H1 (cell line): Measurements from ENCODE around the gene AMZ1. TPM values are rescaled to one million over a fixed set of nuclear protein-coding genes. Genes with fewer than 3 reads are reported as not detected.
A peak's percentile ranks its signal among the peaks of the same experiment; 100 is the strongest.

Experiments
- CTCF ChIA-PET: fragments of 300-600 bp; sonication (Branson Sonifier 250); formaldehyde crosslinking; loops from one replicate; lab custom pipeline; 2021; ENCODE audit not compliant: partially characterized antibody; lab: Charles Lee
- POLR2A ChIA-PET: fragments of 300-600 bp; sonication (Branson Sonifier 250); formaldehyde crosslinking; loops from one replicate; lab custom pipeline; 2021; ENCODE audit warnings: inconsistent platforms; ENCODE audit not compliant: partially characterized antibody; lab: Charles Lee
- DNase-seq, 2 experiments: peaks; one replicate each; pipeline versions ENCODE4 v3.0.0 to v3.0.0-alpha.2; 2010 to 2022; ENCODE audit warnings: low spot score in 2 of 2, low read depth in 1 of 2, mixed read lengths in 1 of 2
- FAIRE-seq: peaks from 2 replicates; lab custom pipeline; 2011; peaks lifted over from hg19 to GRCh38; lab: Jason Lieb, UNC
- H2AFZ ChIP-seq: 2 replicates; pipeline ENCODE4 v1.8.1; 2012; ENCODE audit warnings: low read length, inconsistent platforms
- H2AK5ac ChIP-seq: 2 replicates; pipeline ENCODE4 v1.6.1; 2013; ENCODE audit warnings: low read depth, low read length
- H2BK120ac ChIP-seq: replicated peaks from 2 replicates; pipeline ENCODE3; 2013; ENCODE audit warnings: low read depth, low read length, inconsistent platforms
- H2BK12ac ChIP-seq: 2 replicates; pipeline ENCODE4 v1.6.1; 2013; ENCODE audit warnings: low read depth, low read length
- H2BK15ac ChIP-seq: 2 replicates; pipeline ENCODE4 v1.6.1; 2013; ENCODE audit warnings: low read length
- H2BK20ac ChIP-seq: 2 replicates; pipeline ENCODE4 v1.6.1; 2013; ENCODE audit warnings: low read length
- H2BK5ac ChIP-seq: 2 replicates; pipeline ENCODE4 v1.6.1; 2013; ENCODE audit warnings: low read depth, low read length
- H3K14ac ChIP-seq: 2 replicates; pipeline ENCODE4 v1.6.1; 2013; ENCODE audit warnings: inconsistent platforms; ENCODE audit not compliant: insufficient read length
- H3K18ac ChIP-seq: 2 replicates; pipeline ENCODE4 v1.6.1; 2013; ENCODE audit warnings: low read length; ENCODE audit errors: extremely low read depth
- H3K23ac ChIP-seq: 2 replicates; pipeline ENCODE4 v1.6.1; 2013; ENCODE audit warnings: inconsistent platforms; ENCODE audit not compliant: insufficient read length
- H3K23me2 ChIP-seq: 2 replicates; pipeline ENCODE4 v1.6.1; 2013; ENCODE audit warnings: low read depth, low read length
- H3K27ac ChIP-seq: 2 replicates; pipeline ENCODE4 v1.6.1; 2011; ENCODE audit warnings: low read depth, low read length, inconsistent platforms
- H3K27me3 ChIP-seq, 4 experiments: replicated peaks in 1 of 4; 1 replicate in 1 of 4; 2 replicates in 3 of 4; pipeline versions ENCODE4 v1.6.1 to v1.8.1; 2011 to 2013; ENCODE audit warnings: low read length in 3 of 4, mild to moderate bottlenecking in 3 of 4, inconsistent platforms in 2 of 4, mixed read lengths in 2 of 4, moderate library complexity in 1 of 4; ENCODE audit not compliant: control insufficient read depth in 3 of 4, insufficient read depth in 3 of 4; ENCODE audit errors: extremely low read depth in 1 of 4
- H3K36me3 ChIP-seq, 4 experiments: 2 replicates each; pipeline versions ENCODE4 v1.6.1 to v1.8.1; 2011 to 2013; ENCODE audit warnings: mild to moderate bottlenecking in 4 of 4, low read length in 3 of 4, moderate library complexity in 2 of 4, control low read depth in 1 of 4, inconsistent platforms in 1 of 4; ENCODE audit not compliant: insufficient read depth in 4 of 4, control insufficient read depth in 2 of 4
- H3K4ac ChIP-seq: replicated peaks from 2 replicates; pipeline ENCODE3; 2013; ENCODE audit warnings: low read length, low read depth, mixed read lengths, inconsistent platforms; ENCODE audit not compliant: insufficient read length
- H3K4me1 ChIP-seq, 4 experiments: replicated peaks in 1 of 4; 1 replicate in 1 of 4; 2 replicates in 3 of 4; pipeline versions ENCODE4 v1.6.1 to v1.8.1; 2011 to 2013; ENCODE audit warnings: low read length in 3 of 4, inconsistent platforms in 2 of 4, mixed read lengths in 1 of 4; ENCODE audit not compliant: insufficient read depth in 4 of 4, control insufficient read depth in 3 of 4
- H3K4me2 ChIP-seq, 2 experiments: 2 replicates each; pipeline versions ENCODE4 v1.6.1 to v1.8.1; 2011 to 2013; ENCODE audit warnings: low read depth in 2 of 2, low read length in 2 of 2, control low read depth in 1 of 2, inconsistent platforms in 1 of 2, mild to moderate bottlenecking in 1 of 2; ENCODE audit not compliant: insufficient read depth in 1 of 2
- H3K4me3 ChIP-seq, 4 experiments: fragments of 200-600, 300-600 bp in 1 of 4; sonication (generic), shearing (Covaris generic), sonication (Bioruptor Twin) in 1 of 4; 2 replicates each; pipeline versions ENCODE4 v1.5.1 to v1.8.1; 2011 to 2016; ENCODE audit warnings: low read length in 4 of 4, low read depth in 3 of 4, control low read depth in 2 of 4, inconsistent platforms in 2 of 4, mild to moderate bottlenecking in 2 of 4, mixed read lengths in 1 of 4, moderate library complexity in 1 of 4; ENCODE audit not compliant: insufficient read depth in 2 of 4; ENCODE audit errors: extremely low read depth in 1 of 4
- H3K56ac ChIP-seq: replicated peaks from 2 replicates; pipeline ENCODE3; 2013; ENCODE audit warnings: low read depth, mild to moderate bottlenecking, mixed read lengths, low read length, inconsistent platforms; ENCODE audit not compliant: insufficient read length
- H3K79me1 ChIP-seq: 2 replicates; pipeline ENCODE4 v1.6.1; 2013; ENCODE audit warnings: low read depth, low read length, control low read depth
- H3K79me2 ChIP-seq, 2 experiments: 2 replicates each; pipeline versions ENCODE4 v1.6.1 to v1.8.1; 2012 to 2013; ENCODE audit warnings: low read length in 2 of 2, mild to moderate bottlenecking in 2 of 2, inconsistent platforms in 1 of 2; ENCODE audit not compliant: insufficient read depth in 2 of 2, control insufficient read depth in 1 of 2
- H3K9ac ChIP-seq, 4 experiments: replicated peaks in 1 of 4; 1 replicate in 1 of 4; 2 replicates in 3 of 4; pipeline versions ENCODE4 v1.6.1 to v1.8.1; 2011 to 2013; ENCODE audit warnings: low read depth in 3 of 4, low read length in 3 of 4, control low read depth in 2 of 4, mild to moderate bottlenecking in 2 of 4, moderate library complexity in 2 of 4, inconsistent platforms in 1 of 4; ENCODE audit errors: extremely low read depth in 1 of 4
- H3K9me3 ChIP-seq, 2 experiments: 2 replicates each; pipeline versions ENCODE4 v1.6.1 to v1.8.1; 2012 to 2013; ENCODE audit warnings: mild to moderate bottlenecking in 2 of 2, moderate library complexity in 2 of 2, control low read depth in 1 of 2, inconsistent platforms in 1 of 2, low read depth in 1 of 2, low read length in 1 of 2, mixed read lengths in 1 of 2; ENCODE audit not compliant: insufficient read depth in 2 of 2
- H4K20me1 ChIP-seq, 2 experiments: replicated peaks in 1 of 2; 2 replicates each; pipeline versions ENCODE3 to v1.8.1; 2011 to 2013; ENCODE audit warnings: inconsistent platforms in 2 of 2, low read length in 2 of 2, mild to moderate bottlenecking in 1 of 2; ENCODE audit not compliant: insufficient read depth in 2 of 2, control insufficient read depth in 1 of 2
- H4K5ac ChIP-seq: 2 replicates; pipeline ENCODE4 v1.6.1; 2013; ENCODE audit warnings: low read length, low read depth, mixed read lengths, inconsistent platforms; ENCODE audit not compliant: insufficient read length
- H4K8ac ChIP-seq: 2 replicates; pipeline ENCODE4 v1.8.0; 2013; ENCODE audit warnings: mild to moderate bottlenecking, moderate library complexity, low read length, inconsistent platforms; ENCODE audit not compliant: insufficient read depth; ENCODE audit errors: extremely low read depth
- H4K91ac ChIP-seq: replicated peaks from 2 replicates; pipeline ENCODE3; 2013; ENCODE audit warnings: low read length, mixed read lengths, inconsistent platforms; ENCODE audit not compliant: insufficient read length
- CBX5 ChIP-seq: fragments of 300-800, 300-1000 bp; sonication (generic); IDR thresholded peaks from 2 replicates; pipeline ENCODE4 v1.7.1; 2016; ENCODE audit warnings: antibody characterized with exemption, low read length, low read depth
- CTBP2 ChIP-seq: IDR thresholded peaks from 2 replicates; pipeline ENCODE4 v1.7.0; 2011; ENCODE audit warnings: borderline replicate concordance, mild to moderate bottlenecking, moderate library complexity, mixed read lengths, low read length; ENCODE audit not compliant: insufficient read depth, insufficient read length
- POLR2A ChIP-seq, 2 experiments: IDR thresholded peaks; 1 replicate in 1 of 2; 2 replicates in 1 of 2; pipeline ENCODE4 v1.6.1; 2011; ENCODE audit warnings: low read depth in 2 of 2, low read length in 2 of 2, mild to moderate bottlenecking in 2 of 2; ENCODE audit errors: control extremely low read depth in 1 of 2
- POLR2AphosphoS5 ChIP-seq: IDR thresholded peaks from 2 replicates; pipeline ENCODE4 v1.6.1; 2011; ENCODE audit warnings: low read depth, low read length
- RNF2 ChIP-seq: fragments of 200-900, 300-1000 bp; sonication (generic); IDR thresholded peaks from 2 replicates; pipeline ENCODE4 v1.7.1; 2016; ENCODE audit warnings: borderline replicate concordance, low read depth, mild to moderate bottlenecking, antibody characterized with exemption, low read length; ENCODE audit not compliant: poor library complexity, severe bottlenecking; ENCODE audit errors: missing control alignments
- RXRA ChIP-seq: IDR thresholded peaks from 2 replicates; pipeline ENCODE4 v1.6.1; 2011; ENCODE audit warnings: low read depth, mild to moderate bottlenecking, low read length, moderate library complexity; ENCODE audit not compliant: insufficient read depth
- SIX5 ChIP-seq: IDR thresholded peaks from 2 replicates; pipeline ENCODE4 v1.6.1; 2011; ENCODE audit warnings: mild to moderate bottlenecking, low read depth, low read length
- SP1 ChIP-seq: IDR thresholded peaks from 2 replicates; pipeline ENCODE4 v1.6.1; 2011; ENCODE audit warnings: low read depth, low read length
- SP4 ChIP-seq: IDR thresholded peaks from 2 replicates; pipeline ENCODE4 v1.6.1; 2012; ENCODE audit warnings: low read length, inconsistent platforms
- YY1 ChIP-seq: IDR thresholded peaks from 2 replicates; pipeline ENCODE4 v1.6.1; 2011; ENCODE audit warnings: low read depth, mild to moderate bottlenecking, low read length
- WGBS, 2 experiments: shearing (Covaris generic) in 1 of 2; methylation state at CpG; one replicate each; pipeline versions ENCODE4 v1.1.6 to v1.1.7; 2013 to 2015; ENCODE audit warnings: low lambda C conversion rate in 2 of 2, mixed read lengths in 2 of 2, inconsistent platforms in 1 of 2, low coverage in 1 of 2, missing lambda C conversion rate in 1 of 2; ENCODE audit not compliant: insufficient replicate concordance in 2 of 2, insufficient coverage in 1 of 2, insufficient read length in 1 of 2; ENCODE audit errors: extremely low coverage in 1 of 2, missing lambda C conversion rate in 1 of 2; 5-methylcytosine and 5-hydroxymethylcytosine counted together
- polyA plus RNA-seq, 7 experiments: library from polyadenylated mRNA; depleted of rRNA in 3 of 7; stranded (reverse) in 5 of 7; unstranded in 2 of 7; fragments of >200 nt in 5 of 7; fragments of 200-250 nt in 2 of 7; gene quantifications; 1 replicate in 5 of 7; 2 replicates in 1 of 7; 4 replicates in 1 of 7; pipeline versions ENCODE4 v1.2.1 to v1.2.3, GENCODE V29; 2011 to 2013; ENCODE audit warnings: missing spikeins in 2 of 7, mixed read lengths in 2 of 7
- total RNA-seq: library from RNA; stranded (reverse); fragmentation: NEBNext Ultra II Directional; extraction: Animal tissue kit (Norgen Biotek cat#: 25700); gene quantifications from 2 replicates; pipeline ENCODE4 v1.2.1, GENCODE V29; 2021
- TF ChIP-seq, protein P1 (sequence below): IDR thresholded peaks from 2 replicates; pipeline ENCODE4 v1.6.1; 2011; ENCODE audit warnings: low read depth, mild to moderate bottlenecking, low read length; ENCODE audit not compliant: insufficient read depth

AMZ1 gene
- total and polyA plus RNA-seq, 2 of the 8 experiments (the other 6 are each of a cell fraction or from before 2014, with no cell fraction given): 0.59 to 1.4 TPM

DNA sequence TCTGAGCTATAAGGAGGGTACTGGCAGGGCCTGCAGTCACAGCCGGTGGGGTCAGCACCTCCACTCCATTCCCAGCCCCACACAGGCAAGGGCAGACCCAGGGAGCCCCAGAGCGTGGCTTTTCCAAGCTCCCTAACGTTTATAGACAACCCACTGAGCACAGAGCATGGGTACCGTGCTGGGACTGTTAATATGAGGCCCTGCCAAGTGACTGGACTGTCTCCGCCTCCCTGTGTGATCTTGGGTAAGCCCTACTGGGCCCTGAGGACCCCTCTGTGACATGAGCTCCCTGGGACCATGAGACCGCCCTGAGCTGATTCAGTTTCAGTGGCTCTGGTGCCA lies 43.8 kb upstream of the AMZ1 start:
- Histone ChIP-seq H2BK120ac (no peak overlapping the region), H3K4me3 (no peak overlapping the region), H3K79me2 (peaks cover 0 to 41% of the 10 kb centered on the region in 2 experiments; a peak in 2 of 4 replicates), H3K27ac (peak overlapping the region; percentile 54; the same call in 1 of the 2 replicates), H3K79me1 (peaks cover 24% of the 10 kb centered on the region), H3K18ac (no peak overlapping the region; the same call in 1 of the 2 replicates), H3K4me2 (no peak overlapping the region), H3K9me3 (no peaks in the 10 kb centered on the region), H3K56ac (no peak overlapping the region), H3K9ac (no peak overlapping the region), H4K20me1 (peaks cover 17 to 46% of the 10 kb centered on the region in 2 experiments), H3K36me3 (peaks cover 0 to 20% (median 7%) of the 10 kb centered on the region in 4 experiments; a peak in 5 of 8 replicates), H3K23me2 (no peaks in the 10 kb centered on the region; the same call in 1 of the 2 replicates), H3K27me3 (no peaks in the 10 kb centered on the region), H2BK5ac (peak overlapping the region; percentile 90; the same call in 1 of the 2 replicates), H3K14ac (no peak overlapping the region), H4K91ac (no peak overlapping the region), H2AFZ (no peak overlapping the region), H3K4me1 (peaks cover 3 to 46% (median 39%) of the 10 kb centered on the region in 4 experiments), H4K5ac (peak overlapping the region; percentile 12), H2BK15ac (no peak overlapping the region), H4K8ac (no peak overlapping the region), H2BK12ac (no peak overlapping the region), H2AK5ac (no peak overlapping the region; the same call in 1 of the 2 replicates), H2BK20ac (no peak overlapping the region), H3K4ac (no peak overlapping the region), H3K23ac (no peak overlapping the region)
- DNase-seq: no peak
- FAIRE-seq: no peak
- CTCF ChIA-PET: interaction anchor here (0.8 to 4.6 kb wide), 20 partner anchors 10 to 193 kb away, joined by 3 to 29 read pairs (median 8); no protein-coding TSS in a partner anchor
- TF ChIP-seq SP1 (no peak), SIX5 (no peak), CBX5 (no peak), POLR2A (IDR thresholded peaks at IDR 0.05; ENCODE audit: control extremely low read depth in 1 of 2, low read depth in 2 of 2, low read length in 2 of 2) (no peak; a peak in 1 of 3 replicates), SP4 (no peak), RNF2 (no peak), CTBP2 (no peak), RXRA (no peak), YY1 (no peak), POLR2AphosphoS5 (no peak)
- TF ChIP-seq, protein P1, sequence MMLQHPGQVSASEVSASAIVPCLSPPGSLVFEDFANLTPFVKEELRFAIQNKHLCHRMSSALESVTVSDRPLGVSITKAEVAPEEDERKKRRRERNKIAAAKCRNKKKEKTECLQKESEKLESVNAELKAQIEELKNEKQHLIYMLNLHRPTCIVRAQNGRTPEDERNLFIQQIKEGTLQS: no peak
- WGBS, 2 experiments: 93% methylated on average over 6 of the region's 6 CpGs; no CpG with 5 or more reads in 1 of the 2 experiments
- POLR2A ChIA-PET: interaction anchor here (0.6 to 6.8 kb wide), 10 partner anchors 8 to 119 kb away, joined by 3 to 52 read pairs (median 5); partner anchors contain the start of genes IQCE and TTYH3
